ENCODE measurements around the gene NAT14.

The NAT14 gene

GRCh38 chr19:55453511-55454260 is 31.3 kb upstream of the NAT14 start:
- no peak for DNase-seq (ENCODE audit: low read depth, low spot score)

- peak; percentile 44 for DNase-seq (ENCODE audit: low read depth, low spot score)
These were observed 30.2 kb upstream of the NAT14 start for GRCh38 chr19:55454787-55455243.

- no peak for DNase-seq (ENCODE audit: low read depth, low spot score)
These were observed 29.3 kb upstream of the NAT14 start for GRCh38 chr19:55455576-55456235.

- DNase-seq (ENCODE audit: low read depth, low spot score), result no peak
These were observed 28.6 kb upstream of the NAT14 start for GRCh38 chr19:55456347-55456746.

- DNase-seq (ENCODE audit: low read depth, low spot score), result no peak
These were observed 27.1 kb upstream of the NAT14 start for GRCh38 chr19:55457683-55458457.

GRCh38 chr19:55459551-55459949 is 25.4 kb upstream of the NAT14 start:
- no peak for DNase-seq (ENCODE audit: low read depth, low spot score)

- peak; percentile 29 for DNase-seq (ENCODE audit: low read depth, low spot score)
These were observed 24.9 kb upstream of the NAT14 start for GRCh38 chr19:55459950-55460657.

- peak; percentile 88 for DNase-seq (ENCODE audit: low read depth, low spot score)
These were observed 24.2 kb upstream of the NAT14 start for GRCh38 chr19:55460670-55461258.

GRCh38 chr19:55461259-55461973 is 23.6 kb upstream of the NAT14 start, which contains the start of gene ISOC2:
Gene ISOC2, minus strand, starts transcription at chr19:55461642. Its CDS starts 5,156 bp downstream, at chr19:55456486.
- peak; percentile 100 for DNase-seq (ENCODE audit: low read depth, low spot score)

- no peak for DNase-seq (ENCODE audit: low read depth, low spot score)
These were observed 22.9 kb upstream of the NAT14 start for GRCh38 chr19:55461974-55462626.

GRCh38 chr19:55462722-55463121 is 22.3 kb upstream of the NAT14 start:
- DNase-seq (ENCODE audit: low read depth, low spot score), result no peak

GRCh38 chr19:55463583-55464031 is 21.4 kb upstream of the NAT14 start:
- no peak for DNase-seq (ENCODE audit: low read depth, low spot score)

GRCh38 chr19:55464039-55464661 is 20.8 kb upstream of the NAT14 start:
- no peak for DNase-seq (ENCODE audit: low read depth, low spot score)

GRCh38 chr19:55464662-55465054 is 20.3 kb upstream of the NAT14 start, which contains the start of gene C19orf85:
Gene C19orf85, minus strand, starts transcription at chr19:55464751. Its CDS starts 197 bp downstream, at chr19:55464554.
- no peak for DNase-seq (ENCODE audit: low read depth, low spot score)

- DNase-seq (ENCODE audit: low read depth, low spot score), result no peak
These were observed 19.3 kb upstream of the NAT14 start for GRCh38 chr19:55465460-55466240.

GRCh38 chr19:55466241-55466614 is 18.8 kb upstream of the NAT14 start:
- DNase-seq (ENCODE audit: low read depth, low spot score), result no peak

GRCh38 chr19:55467236-55468053 is 17.5 kb upstream of the NAT14 start:
- peak; percentile 81 for DNase-seq (ENCODE audit: low read depth, low spot score)

- no peak for DNase-seq (ENCODE audit: low read depth, low spot score)
These were observed 17.0 kb upstream of the NAT14 start for GRCh38 chr19:55468054-55468393.

Measured in astrocyte of the hippocampus (primary cell).